NCI-H2227 treated with DMSO at 0.1 percent for 48 hours (cell line): Measurements from ENCODE around the gene TCF4.

ENCODE experiments used
- DNase-seq: peaks from one replicate; lab custom pipeline; 2025; lab: John Stamatoyannopoulos, UW

TCF4 gene

DNA sequence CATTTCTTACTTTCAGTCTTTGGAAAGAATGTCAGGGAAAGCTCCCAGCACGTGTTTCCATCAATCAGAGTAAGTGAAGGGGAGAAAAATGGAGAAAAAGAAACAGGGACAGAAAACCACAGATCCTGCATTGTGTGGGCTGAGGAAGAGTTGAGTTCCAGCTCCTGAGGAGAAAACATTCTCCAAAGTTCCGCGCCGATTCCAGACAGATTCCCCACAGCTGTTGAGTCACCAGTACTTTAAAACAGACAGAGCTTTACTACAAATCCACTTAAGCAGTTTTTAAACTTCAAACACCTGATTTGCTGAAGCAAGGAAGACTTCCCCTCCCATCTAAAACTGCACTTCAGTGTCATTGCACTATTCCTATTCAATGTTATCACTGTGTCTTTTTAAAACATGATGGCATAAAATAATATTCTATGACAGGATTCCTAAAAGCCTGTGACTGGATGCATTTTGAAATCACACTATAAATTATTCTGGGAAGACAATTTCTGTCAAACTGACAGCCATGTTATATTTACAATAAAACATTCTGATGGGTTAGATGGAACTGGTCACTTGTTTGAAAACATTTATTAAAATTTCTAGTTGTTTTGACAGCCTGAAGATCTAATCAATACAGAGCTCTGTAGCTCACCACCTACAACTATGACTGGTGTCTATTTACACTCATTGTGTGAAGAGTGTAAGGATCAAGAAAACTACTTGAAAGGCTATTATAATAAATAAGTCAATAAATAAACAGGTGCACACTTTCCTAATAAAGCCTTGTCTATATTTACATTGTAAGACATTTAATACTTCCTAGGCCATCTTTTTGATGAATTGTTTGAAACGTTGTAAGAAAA is 40.9 kb downstream of the TCF4 start:
- DNase-seq: no peak

DNA sequence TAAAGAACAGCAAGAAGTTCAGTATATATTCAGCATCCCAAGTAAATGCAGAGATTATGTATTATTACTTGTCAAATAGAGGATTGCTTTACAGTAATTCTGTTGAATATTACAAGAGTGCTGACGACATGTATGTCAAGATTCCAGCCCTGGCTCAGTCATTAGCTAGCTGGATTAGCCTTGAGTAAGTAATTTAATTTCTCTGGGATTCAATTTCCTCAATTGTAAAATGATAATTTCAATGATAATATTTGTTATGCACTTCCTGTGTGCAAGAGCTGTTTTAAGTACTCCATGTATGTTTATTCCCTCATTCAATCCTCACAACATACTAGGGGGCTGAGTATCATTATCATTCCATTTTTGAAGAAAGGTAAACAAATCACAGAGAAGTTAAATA is 44.0 kb downstream of the TCF4 start:
- no peak for DNase-seq

DNA sequence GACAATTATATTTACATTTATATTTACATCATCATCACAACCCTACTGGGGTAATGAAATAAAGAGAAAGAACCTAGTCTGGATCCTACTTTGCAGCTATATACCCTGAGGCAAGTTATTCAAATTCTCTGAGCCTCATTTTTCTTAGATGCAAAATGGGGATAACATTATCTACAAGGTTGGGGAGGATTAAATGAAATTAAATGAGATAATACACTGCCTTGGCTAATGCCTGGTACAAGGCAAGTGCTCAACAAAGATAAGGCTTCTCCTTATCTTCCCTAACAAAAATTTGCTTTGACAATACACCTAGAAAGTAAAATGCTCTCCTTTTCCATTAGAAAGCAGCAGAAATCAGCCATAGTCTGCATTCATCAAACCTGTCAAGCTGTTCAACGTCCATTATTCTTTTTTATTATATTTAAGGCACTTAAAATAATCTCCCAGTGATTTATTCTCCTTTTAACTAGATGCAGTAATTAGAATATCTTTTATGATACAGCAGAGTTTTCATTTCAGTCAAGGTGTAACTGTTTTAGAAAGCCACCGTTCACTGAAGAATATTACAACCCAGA is 44.8 kb downstream of the TCF4 start:
- DNase-seq: no peak

DNA sequence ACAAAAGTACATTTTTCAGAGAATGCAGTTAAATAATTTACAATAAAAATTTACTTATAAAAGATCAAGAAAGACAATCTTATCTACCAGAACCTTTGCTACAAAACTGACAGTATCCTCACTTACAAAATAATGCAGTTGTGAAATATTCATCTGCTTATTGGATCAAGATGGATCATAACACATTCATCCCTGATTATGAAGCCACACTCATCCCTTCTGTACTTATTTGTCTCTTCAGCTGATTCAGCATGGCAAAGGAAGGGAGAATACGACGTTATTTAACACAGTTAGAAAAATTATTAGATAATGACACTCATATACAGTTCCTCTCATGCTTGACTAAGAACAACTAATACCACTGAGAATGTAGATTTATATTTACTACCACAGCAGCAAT is 46.4 kb downstream of the TCF4 start:
- DNase-seq: no peak

DNA sequence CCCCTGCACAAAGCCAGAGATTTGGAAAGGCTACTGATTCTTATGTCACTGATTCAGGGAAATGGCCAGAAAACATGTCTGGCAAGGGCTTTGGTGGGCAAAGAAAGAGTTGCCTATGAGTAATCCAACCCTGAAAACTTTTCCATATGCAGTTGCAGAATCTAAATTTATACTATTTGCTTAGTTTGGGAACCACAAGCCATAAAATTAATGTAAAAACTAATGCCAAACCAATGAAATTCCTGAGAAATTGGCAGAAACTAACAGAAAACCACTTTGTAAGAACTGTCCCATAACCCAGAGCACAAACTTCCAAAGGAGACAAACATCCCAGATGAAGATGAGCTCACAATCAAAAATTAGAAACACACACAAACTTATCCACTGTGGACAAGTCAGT is 48.8 kb downstream of the TCF4 start:
- DNase-seq: no peak

DNA sequence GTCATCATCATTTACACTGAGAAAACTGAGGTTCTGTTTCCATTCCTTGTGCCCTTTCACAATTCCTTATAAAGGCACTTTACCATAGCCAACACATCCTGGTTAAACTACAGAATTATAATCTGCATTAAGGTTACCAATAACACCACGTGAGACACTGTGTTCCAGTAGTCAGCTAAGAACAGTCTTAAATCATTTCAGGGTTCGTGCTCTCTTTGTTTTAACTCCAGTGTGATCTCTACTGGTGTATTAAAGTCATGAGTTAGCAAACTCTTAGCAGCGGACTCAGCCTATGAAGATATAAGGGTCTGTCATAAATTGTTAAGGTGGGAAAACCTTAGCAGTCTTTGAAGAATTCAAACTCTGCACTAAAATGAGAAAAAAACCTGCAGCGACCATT is 53.0 kb downstream of the TCF4 start:
- DNase-seq: no peak

DNA sequence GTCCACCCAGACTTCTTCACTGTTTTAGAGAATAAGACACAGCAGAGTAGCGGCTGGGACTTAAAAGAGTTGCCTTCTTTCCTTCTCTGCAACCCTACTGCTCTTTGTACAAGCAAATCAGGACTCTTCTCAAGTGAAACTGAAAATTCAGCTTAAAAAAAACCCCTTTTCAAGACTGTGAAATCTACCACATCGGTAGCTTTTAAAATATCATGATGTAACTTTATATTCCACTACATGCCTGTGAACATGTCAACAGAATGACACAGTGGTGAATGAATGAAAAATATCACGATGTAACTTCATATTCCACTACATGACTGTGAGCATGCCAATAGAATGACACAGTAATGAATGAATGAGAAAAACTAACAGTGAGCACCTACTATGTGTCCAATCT is 53.4 kb downstream of the TCF4 start:
- no peak for DNase-seq

DNA sequence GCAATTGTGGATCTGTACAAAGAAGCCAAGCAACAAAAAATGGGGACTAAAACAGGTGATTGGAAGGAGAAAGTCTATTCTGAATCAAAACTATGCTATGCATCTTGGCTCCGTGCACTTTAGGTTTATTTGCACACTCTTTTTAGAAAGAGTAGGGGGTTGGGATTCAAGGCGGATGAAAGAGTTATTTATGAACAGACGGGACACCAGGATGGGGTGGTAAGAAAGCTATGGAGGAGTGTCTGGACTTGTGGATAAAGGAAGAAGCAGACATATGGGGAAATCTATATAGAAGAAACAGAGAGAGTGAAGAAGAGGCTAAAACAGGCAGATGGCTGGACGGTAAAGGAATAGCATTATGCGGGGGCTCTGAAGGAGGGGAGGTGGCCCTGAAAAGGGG is 57.8 kb downstream of the TCF4 start:
- DNase-seq: no peak

DNA sequence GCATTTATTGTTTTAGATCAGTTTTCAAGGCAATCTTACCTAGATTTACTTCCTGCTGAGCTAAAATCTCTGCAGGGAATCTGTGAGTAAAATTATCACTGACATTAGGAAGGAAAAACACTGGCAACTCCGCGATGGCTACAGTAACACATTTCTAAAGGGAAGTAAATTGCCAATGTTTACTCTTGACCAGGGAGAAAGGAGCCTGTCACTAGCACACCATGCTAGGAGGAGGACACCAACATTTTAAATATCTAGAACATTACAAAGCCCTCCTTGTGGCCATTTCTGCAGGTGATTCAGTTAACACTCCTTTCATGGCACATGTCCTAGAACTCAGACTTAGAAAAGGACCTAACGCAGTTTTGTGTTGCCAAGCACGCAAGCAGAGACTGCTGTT is 58.4 kb downstream of the TCF4 start:
- DNase-seq: no peak

DNA sequence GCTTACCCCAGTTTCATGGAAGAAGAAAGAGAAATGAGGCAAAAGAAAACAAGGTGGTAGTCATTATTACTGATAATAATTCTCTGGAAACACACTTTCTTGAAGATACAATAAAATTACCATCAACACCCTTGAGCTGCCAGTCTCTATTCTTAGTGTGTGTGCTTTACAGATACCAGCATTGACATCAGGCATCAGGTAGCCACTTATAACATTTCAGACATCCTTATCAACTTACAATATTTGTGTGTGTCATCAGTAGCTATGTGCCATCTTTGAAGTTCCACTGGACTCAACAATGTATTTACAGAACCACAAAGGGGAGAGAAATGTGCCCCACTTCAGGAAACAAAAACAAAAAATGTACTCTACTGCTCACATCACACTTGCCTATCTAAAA is 62.1 kb downstream of the TCF4 start:
- DNase-seq: no peak

DNA sequence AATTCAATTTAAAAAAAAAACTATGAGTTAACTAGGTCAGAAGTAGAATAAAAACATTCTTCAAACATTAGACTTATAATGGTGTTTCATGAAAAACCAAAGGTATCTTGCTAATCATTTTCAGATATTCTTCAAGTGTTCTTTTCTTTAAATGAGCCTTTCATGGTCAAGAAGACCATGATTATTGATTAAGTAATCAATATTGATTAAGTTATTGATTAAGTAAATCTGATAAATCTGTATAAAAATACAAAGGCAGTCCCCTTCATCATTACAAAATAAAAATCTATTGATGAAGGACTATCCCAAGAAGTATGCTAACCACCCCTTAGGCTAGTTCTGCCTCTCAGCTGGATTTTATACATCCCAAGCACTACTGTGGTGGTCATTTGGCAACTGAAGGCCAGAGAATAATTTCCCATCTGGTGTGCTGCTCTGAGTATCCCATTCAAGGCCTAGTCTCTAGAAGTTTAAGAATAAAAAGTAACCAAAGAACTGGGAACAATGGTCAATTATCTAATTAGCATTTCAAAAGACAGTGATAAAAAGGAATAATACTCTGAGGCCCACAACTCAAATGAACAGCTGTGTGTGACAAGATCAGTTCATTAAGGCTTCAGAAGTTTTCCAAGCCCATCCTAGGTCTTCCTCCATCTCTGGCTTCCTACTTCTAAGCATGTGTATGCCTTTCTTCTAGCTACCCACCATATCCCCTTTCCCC is 63.5 kb downstream of the TCF4 start:
- DNase-seq: no peak

DNA sequence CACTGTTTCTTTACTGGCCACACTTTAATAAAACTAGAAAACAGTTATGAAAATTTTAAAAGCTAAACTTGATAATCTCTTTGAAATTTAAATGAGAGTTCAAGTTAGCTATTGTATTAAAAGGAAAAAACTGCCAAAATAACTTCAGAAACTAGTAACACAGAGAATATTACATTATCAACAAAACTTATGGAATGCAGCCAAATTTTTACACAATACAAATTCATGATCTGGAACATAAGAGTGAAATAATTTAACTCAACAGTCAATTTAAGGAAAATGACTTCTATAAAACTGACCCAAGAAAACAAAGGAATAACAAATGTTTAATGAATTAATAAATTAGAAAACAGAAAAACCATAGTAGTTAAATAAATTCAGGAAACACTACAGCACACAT is 65.0 kb downstream of the TCF4 start:
- DNase-seq: no peak

DNA sequence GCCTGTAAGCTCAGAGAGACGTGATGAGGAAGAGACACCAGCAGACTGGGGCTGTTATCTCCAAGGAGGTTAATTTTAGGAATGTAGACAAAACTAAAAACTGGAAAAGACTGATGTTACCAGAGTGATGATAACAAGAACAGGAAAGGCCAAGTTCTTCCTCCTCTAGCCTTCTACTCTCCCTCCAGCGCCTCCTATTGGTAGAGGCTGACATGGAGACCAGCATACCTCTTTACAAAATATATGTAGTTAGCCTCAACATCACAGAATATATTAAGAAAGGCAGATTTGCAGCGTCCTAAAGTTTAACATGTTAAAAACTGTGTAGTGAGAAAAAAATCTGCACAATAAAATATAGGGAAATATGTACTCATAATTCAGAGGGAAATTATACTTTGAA is 66.0 kb downstream of the TCF4 start:
- no peak for DNase-seq

DNA sequence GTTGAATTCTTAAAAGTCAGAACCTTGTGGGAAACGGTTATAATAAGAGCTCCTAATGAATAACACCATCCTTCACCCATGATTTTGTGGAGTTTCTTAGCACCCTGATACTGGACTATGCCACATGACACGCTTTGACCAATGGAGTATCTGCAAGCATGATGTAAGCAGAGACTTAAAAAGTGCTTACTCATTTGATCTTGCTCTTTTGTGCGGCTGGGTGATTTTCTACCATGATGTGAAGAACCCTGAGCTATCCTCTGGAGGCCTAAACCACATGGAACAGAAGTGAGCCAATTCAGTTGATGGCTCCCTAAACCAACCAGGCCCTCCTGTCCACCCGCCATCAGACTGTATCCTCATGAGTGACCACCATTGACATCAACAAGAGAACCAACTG is 70.9 kb downstream of the TCF4 start:
- no peak for DNase-seq

DNA sequence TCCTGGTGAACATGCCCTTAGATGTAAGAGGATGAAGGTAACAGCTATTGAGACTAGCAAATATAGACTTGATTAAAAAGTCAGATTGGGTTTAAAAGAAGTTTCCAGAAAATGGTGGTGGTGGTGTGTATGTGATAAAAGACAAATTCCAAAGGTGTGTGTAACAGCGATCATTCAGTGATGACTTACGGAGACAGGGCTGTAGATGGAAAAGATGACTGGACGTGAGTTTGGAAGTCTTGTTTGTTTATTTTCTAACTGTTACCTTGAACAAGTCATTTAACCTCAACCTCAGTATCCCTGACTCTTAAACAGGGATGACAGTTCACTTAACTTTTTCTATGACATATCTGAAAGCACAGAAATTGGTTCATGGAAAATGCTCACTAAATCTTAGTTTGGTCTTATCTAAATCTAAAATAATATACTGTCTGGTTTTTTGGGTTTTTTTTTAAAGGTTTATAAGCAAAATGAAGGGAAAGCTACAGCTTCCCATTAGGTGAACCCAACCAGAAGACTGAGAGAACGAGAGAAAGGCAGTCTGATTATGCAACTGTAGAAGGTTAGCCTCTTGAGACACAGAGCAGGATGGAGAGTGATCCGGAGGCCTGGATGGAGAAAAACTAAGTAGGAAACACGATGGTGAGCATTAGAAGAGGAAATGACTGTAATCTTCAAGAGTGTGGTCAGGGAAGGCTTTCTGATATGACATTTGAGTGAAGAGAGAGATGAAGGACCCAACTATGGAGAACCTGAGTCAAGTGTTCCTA is 71.9 kb downstream of the TCF4 start:
- DNase-seq: no peak

DNA sequence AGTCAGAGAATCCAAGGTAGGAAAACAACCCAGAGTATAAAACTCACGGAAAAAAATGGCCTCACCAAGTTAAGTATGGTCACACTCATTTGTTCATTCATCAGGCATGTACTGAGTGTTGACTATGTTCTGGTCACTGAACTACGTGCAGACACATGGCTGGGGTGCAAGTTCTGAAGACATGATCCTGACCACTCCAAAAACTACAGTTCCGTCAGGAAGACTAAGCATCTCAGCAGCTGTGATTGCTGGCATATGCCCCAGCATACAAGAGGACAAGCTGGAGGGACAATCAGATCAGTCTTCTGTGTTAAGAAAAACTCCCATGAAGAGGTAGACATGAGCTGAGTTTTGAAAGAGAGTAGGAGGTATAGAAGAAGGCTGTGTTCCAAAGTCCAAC is 72.8 kb downstream of the TCF4 start:
- DNase-seq: no peak

DNA sequence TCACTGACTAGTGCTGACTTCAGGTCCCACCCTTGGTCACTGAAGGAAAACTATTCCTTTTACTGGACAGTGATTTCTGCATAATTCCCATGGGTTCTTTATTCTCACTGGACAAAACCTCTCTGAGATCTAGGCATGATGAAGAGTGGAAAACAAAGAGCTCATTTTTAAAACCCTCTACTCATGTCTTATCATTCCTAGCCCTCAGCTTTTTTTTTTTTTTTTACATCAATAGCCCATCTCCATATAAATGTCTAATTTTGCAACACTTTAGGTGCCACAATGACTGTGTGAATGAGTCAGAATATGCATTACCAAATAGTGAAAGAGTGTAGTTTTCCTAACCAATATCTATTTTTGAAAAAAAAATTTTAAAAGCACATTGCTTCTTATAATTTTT is 74.8 kb downstream of the TCF4 start:
- DNase-seq: no peak

DNA sequence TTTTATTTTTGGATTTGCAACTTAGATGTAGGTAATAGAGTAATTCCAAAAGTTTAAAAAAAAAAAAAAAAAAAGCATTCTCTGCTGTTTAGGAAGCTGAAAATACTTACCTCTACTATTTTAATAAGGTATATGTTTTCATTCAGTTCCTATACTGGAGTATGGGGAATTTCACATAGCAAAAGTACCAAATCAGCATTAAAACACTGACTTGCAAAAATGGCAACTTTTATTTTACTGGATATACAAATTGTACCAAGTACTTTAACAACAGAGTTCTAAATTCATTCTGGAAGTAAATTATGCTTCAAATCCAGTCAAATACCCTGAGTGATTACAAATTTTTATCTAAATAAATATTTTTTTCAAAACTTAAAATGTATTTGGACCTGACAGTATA is 76.7 kb downstream of the TCF4 start:
- no peak for DNase-seq

DNA sequence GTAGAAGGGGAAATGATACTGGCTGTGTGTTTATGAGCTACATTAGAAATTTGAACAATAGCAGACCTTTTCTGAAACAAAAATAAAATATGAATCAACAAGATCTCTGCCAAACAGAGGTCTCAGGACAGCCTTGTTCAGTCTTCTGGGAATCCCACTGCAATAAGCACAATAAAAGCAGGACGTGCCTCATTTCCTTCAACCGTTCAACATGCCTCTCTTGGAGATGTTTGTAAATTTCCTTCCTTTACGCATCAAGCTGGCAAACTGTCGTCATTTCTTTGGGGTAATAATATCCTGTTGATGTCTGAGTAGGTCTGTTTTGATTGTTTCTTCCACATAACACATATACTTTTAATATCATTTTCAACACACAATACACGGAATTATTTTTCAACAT is 77.2 kb downstream of the TCF4 start:
- no peak for DNase-seq

DNA sequence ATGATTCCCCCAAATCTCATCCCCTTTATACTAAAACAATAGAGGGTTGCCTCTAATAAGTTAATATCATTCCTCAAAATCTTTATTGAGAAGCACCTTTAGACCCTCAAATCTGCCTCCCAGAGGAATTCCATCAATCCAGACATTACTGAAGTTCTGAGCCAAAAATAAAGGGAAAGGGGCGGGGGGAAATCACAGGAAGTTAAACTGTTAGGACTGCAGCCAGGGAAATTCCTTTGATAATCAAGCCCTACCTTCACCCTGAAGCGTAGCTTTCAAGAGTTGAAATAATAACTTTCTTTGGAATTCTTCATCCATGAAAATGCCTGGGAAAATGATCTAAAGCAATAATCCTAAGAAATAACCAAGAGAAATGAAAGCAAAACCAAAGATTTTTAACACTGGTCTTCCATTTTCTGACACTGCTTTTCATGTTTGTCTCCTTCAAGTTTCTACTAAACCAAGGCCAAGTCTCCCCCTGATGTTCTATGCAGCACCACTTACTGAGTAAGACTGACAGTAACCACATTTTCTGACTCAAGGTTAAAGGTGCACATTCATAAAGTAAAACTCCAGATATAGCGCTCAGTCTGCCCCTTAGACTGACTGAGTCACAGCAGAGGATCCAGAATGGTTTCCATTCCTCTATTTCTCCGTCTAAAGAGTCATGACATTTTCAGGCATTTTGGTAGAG is 78.2 kb downstream of the TCF4 start:
- no peak for DNase-seq

DNA sequence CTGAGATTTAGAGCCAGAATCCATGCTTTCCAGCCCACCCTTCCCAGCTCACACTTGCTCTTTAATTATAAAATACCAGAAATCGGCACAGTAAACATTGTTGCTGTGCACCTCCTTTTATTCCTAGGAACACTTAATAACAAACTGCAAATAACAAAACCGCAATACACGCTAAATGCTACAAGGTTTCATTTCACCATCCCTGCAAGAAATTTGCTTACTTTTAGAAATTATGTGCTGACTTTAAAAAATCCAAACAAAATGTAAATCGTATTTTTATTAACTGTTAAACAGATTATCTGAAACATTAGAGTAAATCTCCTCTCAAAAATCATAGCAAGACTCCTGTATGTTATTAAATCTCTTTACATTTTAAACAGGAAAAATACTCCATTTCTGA is 79.3 kb downstream of the TCF4 start:
- DNase-seq: no peak

DNA sequence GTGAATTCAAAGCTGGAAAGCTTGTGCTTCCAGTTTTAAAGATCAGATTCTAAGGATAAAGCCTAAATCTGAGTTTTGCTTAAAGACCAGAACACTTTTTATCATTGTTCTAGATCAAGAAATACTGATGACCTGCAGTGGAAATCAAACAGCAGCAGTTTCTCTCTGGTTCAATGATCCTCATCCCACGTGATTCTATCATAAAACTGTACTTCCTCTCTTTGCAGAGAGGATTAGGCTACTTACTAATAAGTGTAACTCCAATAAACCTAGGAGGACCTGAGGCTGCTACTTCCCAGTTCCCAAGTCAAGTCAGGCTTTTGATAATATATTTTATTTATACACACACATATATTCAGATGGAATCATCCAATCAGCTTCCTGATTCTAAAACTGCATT is 81.9 kb downstream of the TCF4 start:
- no peak for DNase-seq
